Epidermal melanocyte (primary cell): ENCODE measurements around the gene ABR.

Source experiments
- DNase-seq: peaks from one replicate; pipeline ENCODE4 v3.0.0; 2011; ENCODE audit warnings: low spot score; ENCODE audit not compliant: insufficient read length

The ABR gene

GRCh38 chr17:964876-965275 is 214.9 kb downstream of the ABR start:
- DNase-seq: peak; percentile 72

- no peak for DNase-seq
Measured at GRCh38 chr17:962670-963069, 217.1 kb downstream of the ABR start.

GRCh38 chr17:962166-962565 is 217.6 kb downstream of the ABR start:
- no peak for DNase-seq

GRCh38 chr17:958712-959451 is 220.9 kb downstream of the ABR start:
- no peak for DNase-seq

GRCh38 chr17:957856-958421 is 221.8 kb downstream of the ABR start:
- DNase-seq: no peak

- no peak for DNase-seq
Measured at GRCh38 chr17:956905-957304, 222.9 kb downstream of the ABR start.

- DNase-seq: no peak
Measured at GRCh38 chr17:954431-955164, 225.2 kb downstream of the ABR start.

GRCh38 chr17:953767-954166 is 226.0 kb downstream of the ABR start:
- no peak for DNase-seq
